GM12878 (cell line): ENCODE results near the gene SETD2. TPM values are rescaled to one million over a fixed set of nuclear protein-coding genes. Genes with fewer than 3 reads are reported as not detected.

Source experiments
- ATAC-seq: fragments of 200-7000 bp; cut with Tn5 transposase; 3 replicates; pipeline ENCODE4 v1.9.1; 2020; ENCODE audit warnings: mild to moderate bottlenecking, moderate library complexity
- BruUV-seq: library from RNA; stranded (reverse); fragments of 400-500 nt; replicated peaks from 2 replicates; lab custom pipeline; 2021; lab: Mats Ljungman, UMichigan
- CTCF ChIA-PET: fragments of 300-600 bp; sonication (Branson Sonifier 250); formaldehyde crosslinking; extraction: SDS; loops from one replicate; lab custom pipeline; 2021; ENCODE audit warnings: inconsistent platforms; lab: Yijun Ruan, JAX
- POLR2A ChIA-PET: fragments of 350-600 bp; formaldehyde crosslinking; extraction: SDS; loops from one replicate; lab custom pipeline; 2021; ENCODE audit warnings: inconsistent platforms; lab: Charles Lee
- RAD21 ChIA-PET: fragments of 300-600 bp; sonication (Branson Sonifier 250); formaldehyde crosslinking; loops from one replicate; lab custom pipeline; 2023; ENCODE audit warnings: antibody characterized with exemption; ENCODE audit not compliant: unreplicated experiment; lab: Charles Lee
- SMC1A ChIA-PET: fragments of 300-600 bp; sonication (Branson Sonifier 250); formaldehyde crosslinking; loops from one replicate; lab custom pipeline; 2023; ENCODE audit not compliant: unreplicated experiment, uncharacterized antibody; lab: Charles Lee
- DNase-seq: peaks from one replicate; pipeline ENCODE4 v3.0.0-alpha.2; 2011; ENCODE audit warnings: low read depth, low spot score
- FAIRE-seq: peaks from 3 replicates; lab custom pipeline; 2011; peaks lifted over from hg19 to GRCh38; lab: Jason Lieb, UNC
- H2AFZ ChIP-seq: 2 replicates; pipeline ENCODE4 v1.6.0; 2011; ENCODE audit warnings: low read depth, low read length, control low read depth; ENCODE audit not compliant: control insufficient read depth
- H3K27ac ChIP-seq: 2 replicates; pipeline ENCODE4 v1.5.1; 2011; ENCODE audit warnings: control low read depth; ENCODE audit not compliant: control insufficient read depth, insufficient read depth
- H3K27me3 ChIP-seq, 2 experiments: replicated peaks in 1 of 2; 2 replicates each; pipeline versions ENCODE4 v1.6.0 to v1.6.1; 2011; ENCODE audit warnings: low read length in 1 of 2; ENCODE audit not compliant: control insufficient read depth in 2 of 2, insufficient read depth in 2 of 2
- H3K36me3 ChIP-seq, 2 experiments: 2 replicates each; pipeline ENCODE4 v1.5.1; 2011; ENCODE audit warnings: low read length in 1 of 2; ENCODE audit not compliant: control insufficient read depth in 2 of 2, insufficient read depth in 2 of 2
- H3K4me1 ChIP-seq: 2 replicates; pipeline ENCODE4 v1.6.1; 2011; ENCODE audit warnings: mild to moderate bottlenecking, low read length, moderate library complexity, mixed read lengths; ENCODE audit not compliant: control insufficient read depth, insufficient read depth
- H3K4me2 ChIP-seq: 2 replicates; pipeline ENCODE4 v1.6.0; 2011; ENCODE audit warnings: control low read depth; ENCODE audit not compliant: control insufficient read depth, insufficient read depth
- H3K4me3 ChIP-seq: fragments of 200-600 bp; sonication (generic); 2 replicates; pipeline ENCODE4 v1.5.1; 2016
- H3K79me2 ChIP-seq: 2 replicates; pipeline ENCODE4 v1.6.0; 2011; ENCODE audit warnings: low read length; ENCODE audit not compliant: control insufficient read depth, insufficient read depth
- H3K9ac ChIP-seq: 2 replicates; pipeline ENCODE4 v1.8.0; 2011; ENCODE audit warnings: low read length, control low read depth, mixed read lengths; ENCODE audit not compliant: control insufficient read depth, insufficient read depth
- H3K9me3 ChIP-seq: replicated peaks from 3 replicates; pipeline ENCODE4 v1.5.1; 2011; ENCODE audit warnings: mild to moderate bottlenecking, low read length; ENCODE audit not compliant: control insufficient read depth, insufficient read depth
- H4K20me1 ChIP-seq: 2 replicates; pipeline ENCODE4 v1.6.0; 2011; ENCODE audit not compliant: control insufficient read depth, insufficient read depth
- CBFB ChIP-seq: IDR thresholded peaks from 2 replicates; pipeline ENCODE4 v1.6.1; 2016; ENCODE audit warnings: antibody characterized with exemption, low read depth
- DPF2 ChIP-seq: fragments of 450-650 bp; IDR thresholded peaks from 2 replicates; pipeline ENCODE4 v1.6.1; 2017; ENCODE audit warnings: mild to moderate bottlenecking
- EGR1 ChIP-seq, 2 experiments: IDR thresholded peaks; 1 replicate in 1 of 2; 2 replicates in 1 of 2; pipeline ENCODE4 v1.6.1; 2011 to 2012; ENCODE audit warnings: low read depth in 2 of 2, low read length in 2 of 2, borderline replicate concordance in 1 of 2, mild to moderate bottlenecking in 1 of 2, moderate library complexity in 1 of 2
- HDAC2 ChIP-seq: fragments of 200-600 bp; sonication (generic); IDR thresholded peaks from 2 replicates; pipeline ENCODE4 v1.6.1; 2017
- KAT2A ChIP-seq: conservative IDR thresholded peaks from 2 replicates; pipeline ENCODE4 v1.6.1; 2011; ENCODE audit warnings: low read depth, low read length; ENCODE audit not compliant: control insufficient read depth
- NRF1 ChIP-seq: conservative IDR thresholded peaks from 2 replicates; pipeline ENCODE4 v1.6.1; 2011; ENCODE audit warnings: mild to moderate bottlenecking, low read depth, low read length, improper control_type of control experiment
- POLR2AphosphoS5 ChIP-seq: IDR thresholded peaks from 2 replicates; pipeline ENCODE4 v1.6.1; 2011; ENCODE audit warnings: mild to moderate bottlenecking, low read length, inconsistent platforms
- SIX5 ChIP-seq: IDR thresholded peaks from 2 replicates; pipeline ENCODE4 v1.6.1; 2011; ENCODE audit warnings: mild to moderate bottlenecking, low read depth, low read length, moderate library complexity; ENCODE audit not compliant: severe bottlenecking
- ZBTB40 ChIP-seq: fragments of 450-650 bp; IDR thresholded peaks from 2 replicates; pipeline ENCODE4 v1.6.1; 2016; ENCODE audit warnings: mild to moderate bottlenecking, moderate library complexity, borderline replicate concordance
- WGBS: methylation state at CpG from one replicate; pipeline ENCODE4 v1.1.6; 2016; ENCODE audit warnings: low lambda C conversion rate; ENCODE audit not compliant: insufficient replicate concordance, insufficient coverage; ENCODE audit errors: missing lambda C conversion rate; 5-methylcytosine and 5-hydroxymethylcytosine counted together
- in situ Hi-C: fragments of 300-500 bp; cut with MboI; formaldehyde crosslinking; loops from 9 replicates; pipeline ENCODE4 v1.14.3; 2018; ENCODE audit warnings: mixed read lengths
- intact Hi-C: fragments of 100-400 bp; cut with micrococcal nuclease; formaldehyde crosslinking; loops from one replicate; pipeline ENCODE4 v1.14.2; 2022; ENCODE audit not compliant: unreplicated experiment
- polyA plus RNA-seq, 11 experiments: library from polyadenylated mRNA; depleted of rRNA in 4 of 11; unstranded in 6 of 11; stranded (reverse) in 5 of 11; fragments of >200 nt; fragmentation: Nextera tagmentation in 4 of 11; fragmentation: Illumina TruSeq in 1 of 11; extraction: Ambion mirVana in 4 of 11; extraction: Trizol in 1 of 11; gene quantifications; 1 replicate in 1 of 11; 2 replicates in 10 of 11; pipeline versions ENCODE4 v1.2.1 to v1.2.3, GENCODE V29; 2011 to 2016; ENCODE audit warnings: inconsistent platforms in 2 of 11, missing spikeins in 2 of 11, low read depth in 1 of 11
- total RNA-seq, 4 experiments: library from RNA; depleted of rRNA in 3 of 4; stranded (reverse); fragments of >200 nt in 3 of 4; fragmentation: Illumina TruSeq in 1 of 4; extraction: Trizol in 1 of 4; gene quantifications; 2 replicates each; pipeline versions ENCODE4 v1.2.1 to v1.2.3, GENCODE V29; 2013 to 2021

The SETD2 gene
- total and polyA plus RNA-seq, 10 of the 15 experiments (the other 5 are each of a cell fraction or from before 2014, with no cell fraction given) = 8.4 to 44.9 (median 24.5) TPM

GRCh38 chr3:47134311-47134710 lies 29.6 kb downstream of the SETD2 start:
- intact Hi-C loops = no loop called here
- 95% methylated on average over 3 of the region's 3 CpGs for WGBS
- Histone ChIP-seq H3K4me2 (no peak overlapping the region), H3K4me3 (no peak overlapping the region), H3K27me3 (no peaks in the 10 kb centered on the region), H3K9me3 (no peaks in the 10 kb centered on the region; the same call in 2 of the 3 replicates), H2AFZ (no peak overlapping the region), H3K79me2 (peaks cover 78% of the 10 kb centered on the region), H3K4me1 (no peaks in the 10 kb centered on the region), H4K20me1 (peaks cover 3% of the 10 kb centered on the region; the same call in 1 of the 2 replicates), H3K27ac (no peak overlapping the region)
- ChIA-PET RAD21 (no interaction called here), SMC1A (interaction anchor here (0.6 to 2.8 kb wide), 5 partner anchors 11 to 29 kb away, joined by 3 to 11 read pairs (median 3); no protein-coding TSS in a partner anchor), POLR2A (interaction anchor here (0.8 kb wide), 1 partner anchor 12 kb away, joined by 7 read pairs; no protein-coding TSS in a partner anchor), CTCF (interaction anchor here (1.2 kb wide), 1 partner anchor 243 kb away, joined by 3 read pairs; no protein-coding TSS in a partner anchor)
- ATAC-seq = no peak
- FAIRE-seq = no peak
- BruUV-seq = no TSS peak
- DNase-seq = no peak
- no peak for TF ChIP-seq KAT2A
- TF ChIP-seq, all 136 proteins: peak for 0
- no peak overlapping the region for H3K9ac ChIP-seq
- in situ Hi-C loops = no loop called here
- H3K36me3 ChIP-seq = no peaks in the 10 kb centered on the region; a peak in 1 of 4 replicates

- 78% methylated on average over 3 of the region's 3 CpGs for WGBS
- Histone ChIP-seq H3K4me3 (no peak overlapping the region), H3K4me2 (no peak overlapping the region), H2AFZ (no peak overlapping the region), H3K36me3 (no peaks in the 10 kb centered on the region; a peak in 1 of 4 replicates), H3K9ac (no peak overlapping the region), H3K4me1 (no peaks in the 10 kb centered on the region), H3K79me2 (peaks cover 77% of the 10 kb centered on the region), H4K20me1 (peaks cover 3% of the 10 kb centered on the region; the same call in 1 of the 2 replicates), H3K27me3 (no peaks in the 10 kb centered on the region), H3K27ac (no peak overlapping the region), H3K9me3 (no peaks in the 10 kb centered on the region; the same call in 2 of the 3 replicates)
- DNase-seq = no peak
- intact Hi-C loops = no loop called here
- ATAC-seq = no peak
- in situ Hi-C loops = no loop called here
- ChIA-PET SMC1A (interaction anchor here (0.6 to 2.8 kb wide), 7 partner anchors 7 to 69 kb away, joined by 3 to 11 read pairs (median 3); no protein-coding TSS in a partner anchor), RAD21 (interaction anchor here (0.6 kb wide), 1 partner anchor 28 kb away, joined by 6 read pairs; no protein-coding TSS in a partner anchor), CTCF (interaction anchor here (1.2 kb wide), 1 partner anchor 244 kb away, joined by 3 read pairs; no protein-coding TSS in a partner anchor), POLR2A (no interaction called here)
- no TSS peak for BruUV-seq
- no peak for FAIRE-seq
- TF ChIP-seq DPF2 = no peak
- no peak for TF ChIP-seq SIX5
- TF ChIP-seq ZBTB40 = no peak
- no peak for TF ChIP-seq NRF1
- no peak for TF ChIP-seq POLR2AphosphoS5
- TF ChIP-seq CBFB = no peak
- TF ChIP-seq EGR1 (IDR thresholded peaks at IDR 0.05; ENCODE audit: borderline replicate concordance in 1 of 2, low read depth in 2 of 2, low read length in 2 of 2) = no peak
- no peak for TF ChIP-seq HDAC2
Measured at GRCh38 chr3:47133641-47134040, 30.3 kb downstream of the SETD2 start.
